ENCODE measurements around the gene UCHL5.

Gene UCHL5

GRCh38 chr1:192966073-192966472, 93.1 kb downstream of the UCHL5 start:
- DNase-seq (ENCODE audit: low read depth), result no peak

- no peak for DNase-seq (ENCODE audit: low read depth)
These were observed 96.3 kb downstream of the UCHL5 start for GRCh38 chr1:192962901-192963300.

Data from T-helper 22 cell (primary cell).